ENCODE data around the gene MEGF10.

Gene MEGF10

GRCh38 chr5:127321465-127321864 lies 30.9 kb downstream of the MEGF10 start:
- TF ChIP-seq Cebpa-rat (IDR thresholded peaks at IDR 0.05) = no peak
- Histone ChIP-seq H3K4me2 (peak overlapping the region in 10 of 11 experiments; percentile 49 to 95 (median 66); a peak in 12 of 22 replicates), H3K4me3 (no peak overlapping the region), H3K27me3 (peaks cover 0 to 51% (median 0%) of the 10 kb centered on the region in 11 experiments; a peak in 5 of 22 replicates), H4K20me1 (no peaks in the 10 kb centered on the region), H3K9me3 (replicated peaks in 1 of 11) (no peaks in the 10 kb centered on the region), H3K4me1 (peaks cover 13 to 19% (median 17%) of the 10 kb centered on the region in 10 experiments), H3K9ac (no peak overlapping the region), H3K27ac (no peak overlapping the region), H3K36me3 (no peaks in the 10 kb centered on the region)

GRCh38 chr5:127322403-127322802 lies 31.8 kb downstream of the MEGF10 start:
- Histone ChIP-seq H3K9ac (no peak overlapping the region), H3K27ac (no peak overlapping the region), H3K4me2 (no peak overlapping the region), H3K4me1 (peaks cover 13 to 24% (median 18%) of the 10 kb centered on the region in 10 experiments), H3K4me3 (no peak overlapping the region), H4K20me1 (no peaks in the 10 kb centered on the region), H3K27me3 (peaks cover 0 to 45% (median 0%) of the 10 kb centered on the region in 11 experiments; a peak in 5 of 22 replicates), H3K36me3 (no peaks in the 10 kb centered on the region), H3K9me3 (replicated peaks in 1 of 11) (no peaks in the 10 kb centered on the region)
- no peak for TF ChIP-seq Cebpa-rat (IDR thresholded peaks at IDR 0.05)

GRCh38 chr5:127324756-127325155 lies 34.2 kb downstream of the MEGF10 start:
- no peaks in the 10 kb centered on the region for H4K20me1 ChIP-seq
- TF ChIP-seq Cebpa-rat (IDR thresholded peaks at IDR 0.05) = no peak
- H3K9ac ChIP-seq = no peak overlapping the region
- H3K27ac ChIP-seq = no peak overlapping the region
- no peaks in the 10 kb centered on the region for H3K9me3 ChIP-seq (replicated peaks in 1 of 11)
- no peaks in the 10 kb centered on the region for H3K36me3 ChIP-seq
- no peak overlapping the region for H3K4me3 ChIP-seq
- no peak overlapping the region for H3K4me2 ChIP-seq
- peaks cover 13 to 29% (median 17%) of the 10 kb centered on the region in 10 experiments for H3K4me1 ChIP-seq
- peaks cover 0 to 31% (median 0%) of the 10 kb centered on the region in 11 experiments; a peak in 4 of 22 replicates for H3K27me3 ChIP-seq

GRCh38 chr5:127326431-127326830 lies 35.8 kb downstream of the MEGF10 start:
- no peaks in the 10 kb centered on the region for H4K20me1 ChIP-seq
- no peak for TF ChIP-seq Cebpa-rat (IDR thresholded peaks at IDR 0.05)
- no peak overlapping the region for H3K4me3 ChIP-seq
- peaks cover 0 to 15% (median 1%) of the 10 kb centered on the region in 10 experiments; a peak in 8 of 20 replicates for H3K4me1 ChIP-seq
- H3K27ac ChIP-seq = no peak overlapping the region
- H3K4me2 ChIP-seq = no peak overlapping the region
- peaks cover 0 to 27% (median 0%) of the 10 kb centered on the region in 11 experiments; a peak in 4 of 22 replicates for H3K27me3 ChIP-seq
- no peak overlapping the region for H3K9ac ChIP-seq
- H3K36me3 ChIP-seq = no peaks in the 10 kb centered on the region
- no peaks in the 10 kb centered on the region for H3K9me3 ChIP-seq (replicated peaks in 1 of 11)

DNA sequence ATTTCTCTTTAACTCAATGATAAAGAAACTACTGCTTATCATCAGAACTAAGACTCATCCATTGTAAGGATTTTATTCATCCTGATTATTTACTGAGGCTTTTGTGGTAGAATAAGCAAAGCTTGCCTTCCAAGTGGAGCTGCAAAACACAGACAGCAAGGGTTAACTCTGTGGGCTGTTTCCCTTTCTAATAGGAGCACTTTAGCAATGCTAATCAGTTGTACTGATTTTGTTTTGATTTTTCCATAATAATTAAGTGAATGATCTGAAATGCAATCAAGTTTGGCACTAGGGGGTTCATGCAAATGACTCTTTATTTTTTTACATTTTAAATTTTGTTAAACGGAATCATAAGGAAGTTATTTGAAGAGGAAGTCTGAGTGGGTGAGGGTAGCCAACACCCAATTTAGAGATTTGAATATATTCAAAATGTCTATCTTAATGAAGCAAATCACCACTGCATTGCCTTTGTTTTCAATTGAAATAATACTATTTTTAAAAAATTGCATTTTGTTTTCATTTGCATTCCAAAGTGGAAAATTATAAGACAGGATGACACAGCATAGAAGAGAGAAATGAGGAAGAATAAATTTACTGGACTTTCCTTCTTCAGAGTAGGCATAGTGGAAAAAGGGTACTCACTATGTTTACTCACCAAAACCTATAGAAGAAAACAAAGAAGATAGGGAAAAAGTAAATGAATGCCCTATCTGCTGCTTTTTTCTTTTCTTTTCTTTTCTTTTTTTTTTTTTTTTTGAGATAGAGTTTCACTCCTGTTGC lies 36.6 kb downstream of the MEGF10 start:
- Histone ChIP-seq H3K4me2 (peak overlapping the region in 1 of 11 experiments; percentile 30; a peak in 2 of 22 replicates), H3K36me3 (no peaks in the 10 kb centered on the region), H3K9me3 (replicated peaks in 1 of 11) (no peaks in the 10 kb centered on the region), H3K4me3 (no peak overlapping the region), H3K9ac (no peak overlapping the region), H3K27me3 (peaks cover 0 to 20% (median 0%) of the 10 kb centered on the region in 11 experiments; a peak in 4 of 22 replicates), H3K4me1 (peaks cover 0 to 11% (median 0%) of the 10 kb centered on the region in 10 experiments; a peak in 3 of 20 replicates), H4K20me1 (no peaks in the 10 kb centered on the region), H3K27ac (no peak overlapping the region)
- no peak for TF ChIP-seq Cebpa-rat (IDR thresholded peaks at IDR 0.05)

GRCh38 chr5:127330116-127330515 lies 39.5 kb downstream of the MEGF10 start:
- no peak for TF ChIP-seq Cebpa-rat (IDR thresholded peaks at IDR 0.05)
- Histone ChIP-seq H3K9ac (no peak overlapping the region), H3K4me1 (peaks cover 0 to 11% (median 0%) of the 10 kb centered on the region in 10 experiments; a peak in 3 of 20 replicates), H3K27ac (no peak overlapping the region), H3K4me2 (no peak overlapping the region), H3K9me3 (replicated peaks in 1 of 11) (no peaks in the 10 kb centered on the region), H4K20me1 (no peaks in the 10 kb centered on the region), H3K36me3 (no peaks in the 10 kb centered on the region), H3K27me3 (peaks cover 0 to 3% (median 0%) of the 10 kb centered on the region in 11 experiments; a peak in 1 of 22 replicates), H3K4me3 (no peak overlapping the region)

GRCh38 chr5:127331890-127332649 lies 41.5 kb downstream of the MEGF10 start:
- peaks cover 0 to 8% (median 0%) of the 10 kb centered on the region in 10 experiments; a peak in 3 of 20 replicates for H3K4me1 ChIP-seq
- no peaks in the 10 kb centered on the region for H3K9me3 ChIP-seq (replicated peaks in 1 of 11)
- no peak overlapping the region for H3K4me2 ChIP-seq
- no peak for TF ChIP-seq Cebpa-rat (IDR thresholded peaks at IDR 0.05)
- H4K20me1 ChIP-seq = no peaks in the 10 kb centered on the region
- H3K27ac ChIP-seq = no peak overlapping the region
- no peak overlapping the region for H3K4me3 ChIP-seq
- no peak overlapping the region for H3K9ac ChIP-seq
- no peaks in the 10 kb centered on the region for H3K27me3 ChIP-seq
- no peaks in the 10 kb centered on the region for H3K36me3 ChIP-seq

DNA sequence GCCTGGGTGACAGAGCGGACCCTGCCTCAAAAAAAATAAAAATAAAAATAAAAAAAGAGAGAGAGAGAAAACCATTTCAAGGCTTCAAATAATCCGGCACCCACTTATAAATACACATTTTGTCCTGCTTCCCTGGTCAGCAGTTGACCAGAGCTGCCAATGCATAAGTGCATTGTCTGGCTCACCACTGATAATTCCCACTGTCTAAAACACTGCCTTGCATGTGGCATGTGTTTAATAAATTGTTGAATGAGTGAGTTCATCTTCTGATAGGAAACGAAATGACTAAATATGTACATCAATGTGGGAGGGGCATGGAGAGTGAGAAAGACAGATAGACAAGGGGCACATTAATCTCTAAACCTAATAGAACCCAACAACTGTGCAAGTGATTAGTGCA lies 42.9 kb downstream of the MEGF10 start:
- H3K9me3 ChIP-seq (replicated peaks in 1 of 11) = no peaks in the 10 kb centered on the region
- H3K4me2 ChIP-seq = no peak overlapping the region
- no peaks in the 10 kb centered on the region for H3K4me1 ChIP-seq
- no peaks in the 10 kb centered on the region for H4K20me1 ChIP-seq
- no peak overlapping the region for H3K4me3 ChIP-seq
- H3K9ac ChIP-seq = no peak overlapping the region
- no peaks in the 10 kb centered on the region for H3K27me3 ChIP-seq
- H3K27ac ChIP-seq = no peak overlapping the region
- no peaks in the 10 kb centered on the region for H3K36me3 ChIP-seq
- no peak for TF ChIP-seq Cebpa-rat (IDR thresholded peaks at IDR 0.05)

DNA sequence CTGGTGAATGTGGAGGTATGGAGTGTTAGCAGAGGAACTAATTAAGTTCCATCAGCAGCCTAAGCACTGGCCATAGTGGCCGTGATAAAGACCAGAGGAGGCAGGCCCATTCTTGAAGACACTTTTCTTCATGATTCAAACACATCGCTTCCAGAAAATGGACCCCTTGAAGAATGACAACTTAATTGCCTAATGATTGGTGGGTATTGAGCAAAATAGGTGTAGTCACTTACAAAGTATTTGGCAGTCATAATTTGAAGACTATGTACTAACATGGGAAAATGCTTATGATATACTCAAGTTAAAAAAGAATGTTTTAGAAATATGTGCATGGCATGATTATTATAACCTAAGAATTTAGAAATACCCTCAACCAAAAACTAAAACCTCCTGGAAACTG lies 44.8 kb downstream of the MEGF10 start:
- no peaks in the 10 kb centered on the region for H3K36me3 ChIP-seq
- TF ChIP-seq Cebpa-rat (IDR thresholded peaks at IDR 0.05) = no peak
- H3K9ac ChIP-seq = no peak overlapping the region
- H3K4me2 ChIP-seq = no peak overlapping the region
- no peaks in the 10 kb centered on the region for H3K27me3 ChIP-seq
- H3K9me3 ChIP-seq (replicated peaks in 1 of 11) = no peaks in the 10 kb centered on the region
- no peak overlapping the region for H3K27ac ChIP-seq
- H3K4me3 ChIP-seq = no peak overlapping the region
- H3K4me1 ChIP-seq = no peaks in the 10 kb centered on the region
- no peaks in the 10 kb centered on the region for H4K20me1 ChIP-seq
